ENCODE results near the gene CDK4.
"Not testable (repeated sequence)": the region's sequence is repeated elsewhere in the genome, so short reads cannot be mapped to it uniquely, and the experiment has no call there.

The CDK4 gene

DNA sequence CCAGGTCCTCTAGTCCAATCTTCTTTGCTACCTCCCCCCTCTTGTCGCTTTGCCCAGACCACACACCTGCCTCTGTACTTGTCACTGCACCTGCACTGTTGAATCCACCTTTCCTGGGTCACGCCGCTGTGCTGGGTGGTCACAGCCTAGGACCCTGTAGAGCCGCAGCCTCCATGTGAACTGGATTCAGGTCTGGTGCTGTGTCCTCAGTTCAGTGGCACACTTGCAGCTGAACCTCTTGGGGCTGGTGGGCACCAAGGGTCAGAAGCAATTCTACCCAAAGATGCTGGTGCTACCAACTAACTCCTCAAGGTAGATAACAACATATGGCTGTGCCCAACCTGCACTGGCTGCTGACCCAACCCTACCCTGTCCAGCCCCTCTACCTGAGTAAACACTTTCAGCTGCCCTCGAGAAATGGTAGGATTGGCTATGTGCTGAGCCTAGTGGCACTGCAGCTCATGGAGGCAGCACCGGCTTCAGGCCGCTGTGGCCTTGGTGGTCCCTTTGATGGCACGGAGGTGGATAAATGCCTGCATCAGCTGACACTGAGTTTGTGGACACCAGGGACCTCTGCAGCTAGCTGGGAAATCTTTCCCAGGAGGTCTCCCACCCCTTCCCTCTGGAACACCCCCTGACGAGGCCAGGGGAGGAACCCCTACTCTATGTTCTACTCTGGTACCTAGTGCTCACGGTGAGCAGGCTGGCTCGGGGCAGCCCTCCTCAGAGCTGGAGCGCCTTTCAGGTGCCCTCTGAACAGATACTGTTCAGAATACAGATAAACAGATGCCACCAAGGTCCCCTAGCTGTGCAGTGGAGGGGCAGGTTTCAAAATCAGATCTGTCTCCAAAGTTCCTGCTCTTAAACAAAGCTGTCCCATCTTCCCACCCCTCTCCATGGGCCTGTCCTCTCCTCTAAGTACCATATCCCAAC lies 27.8 kb downstream of the CDK4 start:
- no peak for DNase-seq

- DNase-seq, result no peak
These were observed 28.5 kb downstream of the CDK4 start for GRCh38 chr12:57723630-57723962.

GRCh38 chr12:57722716-57723629 lies 29.1 kb downstream of the CDK4 start:
- DNase-seq, result peak in 1 of 2 experiments; percentile 20

DNA sequence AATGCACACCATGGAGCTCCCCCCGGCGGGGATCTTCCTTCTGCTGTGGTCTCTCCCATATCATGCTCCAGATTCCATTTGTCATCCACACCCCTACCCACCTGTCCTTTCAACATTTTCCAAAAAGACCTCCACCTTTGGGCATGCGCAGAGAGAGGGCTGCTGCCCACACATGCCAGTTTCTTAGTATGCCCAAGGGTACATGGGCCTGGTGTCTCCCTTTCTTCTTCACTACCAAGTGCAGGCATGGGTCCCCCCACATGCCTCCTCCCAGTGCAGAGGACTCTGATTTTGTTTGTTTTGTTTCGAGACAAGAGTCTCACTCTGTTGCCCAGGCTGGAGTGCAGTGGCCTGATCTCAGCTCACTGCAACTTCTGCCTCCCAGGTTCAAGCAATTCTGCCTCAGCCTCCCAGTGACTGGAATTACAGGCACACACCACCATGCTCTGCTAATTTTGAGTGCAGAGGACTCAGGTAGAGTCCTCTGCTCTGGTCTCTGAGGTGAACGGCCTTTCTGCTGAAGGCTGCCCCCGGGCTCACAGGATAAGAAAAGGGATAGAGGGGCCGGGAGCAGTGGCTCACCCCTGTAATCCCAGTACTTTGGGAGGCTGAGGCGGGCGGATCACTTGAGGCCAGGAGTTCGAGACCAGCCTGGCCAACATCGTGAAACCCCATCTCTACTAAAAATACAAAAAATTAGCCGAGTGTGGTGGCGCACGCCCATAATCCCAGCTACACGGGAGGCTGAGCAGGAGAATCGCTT lies 30.1 kb downstream of the CDK4 start:
- DNase-seq, result not testable (repeated sequence)

DNA sequence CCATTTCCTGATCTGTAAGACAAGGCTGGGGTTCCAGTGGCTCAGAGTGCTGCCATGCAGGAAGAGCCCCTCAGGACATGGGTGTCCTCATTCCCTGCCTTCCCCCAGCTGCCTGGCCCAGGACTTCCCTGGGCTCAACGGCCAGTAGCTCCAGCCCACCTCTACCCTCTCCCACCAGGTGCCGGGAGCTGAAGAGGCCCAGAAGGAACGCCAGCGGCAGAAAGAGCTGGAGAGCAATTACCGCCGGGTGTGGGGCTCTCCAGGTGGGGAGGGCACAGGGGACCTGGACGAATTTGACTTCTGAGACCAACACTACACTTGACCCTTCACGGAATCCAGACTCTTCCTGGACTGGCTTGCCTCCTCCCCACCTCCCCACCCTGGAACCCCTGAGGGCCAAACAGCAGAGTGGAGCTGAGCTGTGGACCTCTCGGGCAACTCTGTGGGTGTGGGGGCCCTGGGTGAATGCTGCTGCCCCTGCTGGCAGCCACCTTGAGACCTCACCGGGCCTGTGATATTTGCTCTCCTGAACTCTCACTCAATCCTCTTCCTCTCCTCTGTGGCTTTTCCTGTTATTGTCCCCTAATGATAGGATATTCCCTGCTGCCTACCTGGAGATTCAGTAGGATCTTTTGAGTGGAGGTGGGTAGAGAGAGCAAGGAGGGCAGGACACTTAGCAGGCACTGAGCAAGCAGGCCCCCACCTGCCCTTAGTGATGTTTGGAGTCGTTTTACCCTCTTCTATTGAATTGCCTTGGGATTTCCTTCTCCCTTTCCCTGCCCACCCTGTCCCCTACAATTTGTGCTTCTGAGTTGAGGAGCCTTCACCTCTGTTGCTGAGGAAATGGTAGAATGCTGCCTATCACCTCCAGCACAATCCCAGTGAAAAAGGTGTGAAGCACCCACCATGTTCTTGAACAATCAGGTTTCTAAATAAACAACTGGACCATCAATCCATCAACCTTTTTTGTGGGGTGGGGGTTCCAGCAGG lies 31.2 kb downstream of the CDK4 start:
- no peak for DNase-seq

GRCh38 chr12:57719777-57720605 lies 32.1 kb downstream of the CDK4 start:
- no peak for DNase-seq

- no peak for DNase-seq
These were observed 33.2 kb downstream of the CDK4 start for GRCh38 chr12:57718641-57719528.

- no peak for DNase-seq
These were observed 34.1 kb downstream of the CDK4 start for GRCh38 chr12:57717846-57718640.

DNA sequence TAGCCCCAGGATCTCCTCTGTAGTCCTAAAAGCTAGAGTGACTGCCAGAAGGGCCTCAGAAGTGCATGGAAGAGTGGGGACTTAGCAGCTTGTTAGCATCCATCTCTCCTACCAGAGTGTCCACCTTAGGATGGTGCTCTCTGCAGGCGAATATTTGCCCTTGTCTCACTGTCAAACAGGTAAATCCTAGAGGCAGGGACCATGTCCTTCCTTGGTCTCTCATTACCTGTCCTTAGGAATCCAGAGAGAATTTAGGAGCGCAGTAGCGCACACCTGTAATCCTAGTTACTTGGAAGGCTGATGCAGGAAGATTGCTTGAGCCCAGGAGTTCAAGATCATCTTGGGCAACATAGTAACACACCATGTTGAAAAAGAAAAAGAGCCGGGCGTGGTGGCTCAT lies 35.0 kb downstream of the CDK4 start:
- DNase-seq, result no peak

DNA sequence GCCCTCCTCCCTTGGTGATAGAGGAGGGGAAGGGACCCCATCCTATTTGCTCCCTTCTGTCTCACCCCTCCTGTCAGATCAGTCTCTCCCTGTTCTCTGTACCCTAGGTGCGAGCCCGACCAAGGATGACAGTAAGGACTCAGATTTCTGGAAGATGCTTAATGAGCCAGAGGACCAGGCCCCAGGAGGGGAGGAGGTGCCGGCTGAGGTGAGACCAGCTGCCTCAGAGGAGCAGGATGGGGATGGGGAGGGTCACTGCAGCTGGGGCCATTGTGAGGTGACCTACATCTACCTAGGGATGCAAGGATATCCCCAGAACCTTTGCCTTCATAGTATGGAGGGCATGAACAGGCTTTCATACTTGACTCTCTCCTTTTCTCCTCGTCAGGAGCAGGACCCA lies 35.8 kb downstream of the CDK4 start:
- DNase-seq, result no peak

GRCh38 chr12:57715786-57716185 lies 36.3 kb downstream of the CDK4 start:
- no peak for DNase-seq

DNA sequence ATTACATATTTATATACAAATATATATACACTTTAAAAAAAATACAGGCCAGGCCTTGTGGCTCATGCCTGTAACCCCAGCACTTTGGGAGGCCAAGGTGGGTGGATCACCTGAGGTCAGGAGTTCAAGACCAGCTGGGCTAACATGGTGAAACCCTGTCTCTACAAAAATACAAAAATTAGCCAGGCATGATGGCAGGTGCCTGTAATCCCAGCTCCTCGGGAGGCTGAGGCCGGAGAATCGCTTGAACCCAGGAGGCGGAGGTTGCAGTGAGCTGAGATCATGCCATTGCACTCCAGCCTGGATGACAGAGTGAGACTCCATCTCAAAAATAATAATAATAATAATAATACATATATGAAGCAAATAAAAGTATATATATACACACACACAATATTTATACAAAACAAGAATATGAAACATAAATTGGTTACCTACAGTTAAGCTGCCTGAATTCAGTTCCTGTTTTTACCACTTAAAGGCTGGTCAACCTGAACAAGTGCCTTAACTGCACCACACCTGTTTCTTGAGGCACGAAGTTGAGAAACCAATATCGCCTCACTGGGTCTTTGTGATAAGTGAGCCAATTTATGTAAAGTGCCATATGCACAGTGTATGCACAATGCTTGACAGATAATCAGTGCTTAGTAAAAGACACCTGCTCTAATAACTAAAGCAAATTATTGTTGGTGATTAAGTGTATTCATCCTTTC lies 36.9 kb downstream of the CDK4 start:
- DNase-seq, result not testable (repeated sequence)

GRCh38 chr12:57713209-57713608 lies 38.9 kb downstream of the CDK4 start:
- no peak for DNase-seq

GRCh38 chr12:57712701-57713100 lies 39.4 kb downstream of the CDK4 start:
- no peak for DNase-seq

GRCh38 chr12:57708296-57708695 lies 43.8 kb downstream of the CDK4 start:
- DNase-seq, result no peak

DNA sequence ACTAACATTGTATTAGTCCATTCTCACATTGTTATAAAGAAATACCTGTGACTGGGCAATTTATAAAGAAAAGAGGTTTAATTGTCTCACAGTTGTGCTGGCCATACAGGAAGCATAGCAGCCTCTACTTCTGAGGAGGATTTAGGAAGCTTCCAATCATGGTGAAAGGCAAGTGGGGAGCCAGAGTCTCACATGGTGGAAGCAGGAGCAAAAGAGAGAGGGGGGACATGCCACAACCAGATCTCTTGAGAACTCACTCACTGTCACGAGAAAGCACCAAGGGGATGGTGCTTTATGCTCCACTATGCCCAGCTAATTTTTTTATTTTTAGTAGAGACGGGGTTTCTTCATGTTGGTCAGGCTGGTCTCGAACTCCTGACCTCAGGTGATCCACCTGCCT lies 44.9 kb downstream of the CDK4 start:
- DNase-seq, result no peak

- no peak for DNase-seq
These were observed 51.8 kb downstream of the CDK4 start for GRCh38 chr12:57700317-57700716.

- DNase-seq, result no peak
These were observed 53.7 kb downstream of the CDK4 start for GRCh38 chr12:57698414-57698813.

All from NCI-H2081 (cell line).